ENCODE measurements around the gene LBHD2. TPM values are rescaled to one million over a fixed set of nuclear protein-coding genes. Genes with fewer than 3 reads are reported as not detected.
A peak's percentile ranks its signal among the peaks of the same experiment; 100 is the strongest.

Gene LBHD2
- total and polyA plus RNA-seq, 2 of the 13 experiments (the other 11 are each of a cell fraction or from before 2014, with no cell fraction given) = 0.67 to 1.00 TPM

DNA sequence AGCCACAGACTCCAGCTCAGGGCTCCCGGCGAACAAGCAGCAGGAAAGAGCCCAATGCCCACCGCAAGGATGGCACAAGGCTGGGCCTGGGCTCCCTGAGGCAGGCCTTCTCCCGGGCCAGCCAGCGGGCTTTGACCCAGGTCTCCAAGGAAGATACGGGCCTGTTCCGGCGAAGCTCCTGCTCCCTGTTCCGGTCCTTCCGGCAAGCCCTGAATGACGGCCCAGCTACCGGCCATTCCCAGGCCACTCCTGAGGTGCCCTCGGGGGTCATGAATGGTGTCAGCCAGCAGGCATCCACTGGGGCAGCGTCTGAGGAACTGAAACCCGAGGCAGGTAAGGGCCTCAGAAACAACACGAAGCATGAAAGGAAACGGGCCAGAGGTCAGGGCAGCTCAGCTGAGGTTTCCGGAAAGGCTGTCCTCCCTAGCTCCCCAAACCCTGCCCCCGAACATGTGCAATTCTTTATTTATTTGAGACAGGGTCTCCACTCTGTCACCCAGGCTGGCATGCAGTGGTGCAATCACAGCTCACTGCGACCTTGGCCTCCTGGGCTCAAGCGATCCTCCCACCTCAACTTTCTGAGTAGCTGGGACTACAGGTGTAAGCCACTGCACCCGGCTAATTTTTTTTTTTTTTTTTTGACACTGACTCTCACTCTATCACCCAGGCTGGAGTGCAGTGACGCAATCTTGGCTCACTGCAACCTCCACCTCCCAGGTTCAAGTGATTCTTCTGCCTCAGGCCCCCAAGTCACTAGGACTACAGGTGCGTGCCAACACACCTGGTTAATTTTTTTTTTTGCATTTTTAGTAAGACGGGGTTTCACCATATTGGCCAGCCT lies 16.5 kb downstream of the LBHD2 start (continued):
- TF ChIP-seq, protein P1, sequence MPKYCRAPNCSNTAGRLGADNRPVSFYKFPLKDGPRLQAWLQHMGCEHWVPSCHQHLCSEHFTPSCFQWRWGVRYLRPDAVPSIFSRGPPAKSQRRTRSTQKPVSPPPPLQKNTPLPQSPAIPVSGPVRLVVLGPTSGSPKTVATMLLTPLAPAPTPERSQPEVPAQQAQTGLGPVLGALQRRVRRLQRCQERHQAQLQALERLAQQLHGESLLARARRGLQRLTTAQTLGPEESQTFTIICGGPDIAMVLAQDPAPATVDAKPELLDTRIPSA (CRISPR knock-in tag; IDR thresholded peaks at IDR 0.05; ENCODE audit: borderline replicate concordance) = peak; percentile 24; the same call in 1 of the 2 replicates
- TF ChIP-seq CHCHD3 (CRISPR knock-in tag; IDR thresholded peaks at IDR 0.05) (no peak), MXI1 (IDR thresholded peaks at IDR 0.05; ENCODE audit: borderline replicate concordance, low read depth, low read length) (peak; percentile 69; the same call in 1 of the 3 replicates), CREBL2 (CRISPR knock-in tag; IDR thresholded peaks at IDR 0.05; ENCODE audit: borderline replicate concordance) (no peak), RCOR2 (CRISPR knock-in tag; IDR thresholded peaks at IDR 0.05) (no peak), MLLT10 (CRISPR knock-in tag; IDR thresholded peaks at IDR 0.05) (no peak), ZNF546 (CRISPR knock-in tag; conservative IDR thresholded peaks at IDR 0.05) (no peak), ZNF569 (CRISPR knock-in tag; IDR thresholded peaks at IDR 0.05; ENCODE audit: borderline replicate concordance) (no peak), RXRB (CRISPR knock-in tag; IDR thresholded peaks at IDR 0.05; ENCODE audit: borderline replicate concordance) (peak; percentile 97), ZBTB7B (CRISPR knock-in tag; IDR thresholded peaks at IDR 0.05) (peak; percentile 98), SCMH1 (CRISPR knock-in tag; IDR thresholded peaks at IDR 0.05; ENCODE audit: borderline replicate concordance) (no peak), ZFAT (CRISPR knock-in tag; conservative IDR thresholded peaks at IDR 0.05) (no peak), ZNF232 (CRISPR knock-in tag; IDR thresholded peaks at IDR 0.05; ENCODE audit: borderline replicate concordance) (no peak; the same call in 1 of the 2 replicates), PLRG1 (conservative IDR thresholded peaks at IDR 0.05) (no peak), HNRNPUL1 (IDR thresholded peaks at IDR 0.05; ENCODE audit: low read depth, low read length) (no peak), ZNF619 (CRISPR knock-in tag; IDR thresholded peaks at IDR 0.05) (no peak), MZF1 (CRISPR knock-in tag; IDR thresholded peaks at IDR 0.05; ENCODE audit: borderline replicate concordance) (no peak), SATB2 (CRISPR knock-in tag; IDR thresholded peaks at IDR 0.05) (0 out of 2 replicates have a peak, but pooled peaks have one; percentile 47), ZNF674 (CRISPR knock-in tag; IDR thresholded peaks at IDR 0.05; ENCODE audit: low read depth) (no peak), SNRNP70 (IDR thresholded peaks at IDR 0.05; ENCODE audit: low read depth, low read length) (no peak), ZNF234 (CRISPR knock-in tag; conservative IDR thresholded peaks at IDR 0.05) (peak; percentile 68; the same call in 1 of the 2 replicates), ZNF891 (CRISPR knock-in tag; IDR thresholded peaks at IDR 0.05) (peak; percentile 64; the same call in 1 of the 2 replicates), ZNF350 (CRISPR knock-in tag; IDR thresholded peaks at IDR 0.05; ENCODE audit: borderline replicate concordance, low read depth) (peak; percentile 93), HOMEZ (CRISPR knock-in tag; IDR thresholded peaks at IDR 0.05; ENCODE audit: low read depth) (peak; percentile 39), ESRRA (CRISPR knock-in tag; IDR thresholded peaks at IDR 0.05; ENCODE audit: low read depth) (0 out of 2 replicates have a peak, but pooled peaks have one; percentile 51), GLI4 (CRISPR knock-in tag; IDR thresholded peaks at IDR 0.05; ENCODE audit: borderline replicate concordance) (no peak), ZNF615 (CRISPR knock-in tag; IDR thresholded peaks at IDR 0.05; ENCODE audit: borderline replicate concordance) (no peak), EED (CRISPR knock-in tag; IDR thresholded peaks at IDR 0.05) (no peak), CHD2 (IDR thresholded peaks at IDR 0.05; ENCODE audit: low read depth, low read length) (no peak), ZFYVE20 (CRISPR knock-in tag; IDR thresholded peaks at IDR 0.05; ENCODE audit: borderline replicate concordance, low read depth) (no peak)
